GM19324 (cell line): ENCODE data around the gene KLHDC9.
A peak's percentile ranks its signal among the peaks of the same experiment; 100 is the strongest.
"Not testable (repeated sequence)": the region's sequence is repeated elsewhere in the genome, so short reads cannot be mapped to it uniquely, and the experiment has no call there.

Experiments used
- ATAC-seq: cut with Tn5 transposase; IDR thresholded peaks from one replicate; pipeline ENCODE4 v1.9.1; 2021; ENCODE audit warnings: mild to moderate bottlenecking, moderate library complexity; ENCODE audit not compliant: unreplicated experiment, low FRiP score

Gene KLHDC9

GRCh38 chr1:161098210-161099068, at the start of gene KLHDC9:
TSS of gene KLHDC9 (plus strand) at chr1:161098361. CDS start at chr1:161098536, 175 bp downstream.
- ATAC-seq, result peak; percentile 72

GRCh38 chr1:161048949-161049722, 49.0 kb upstream of the KLHDC9 start:
- no peak for ATAC-seq

- ATAC-seq, result no peak
Observed at GRCh38 chr1:161051219-161051618, 46.9 kb upstream of the KLHDC9 start.

GRCh38 chr1:161052899-161053298, 45.3 kb upstream of the KLHDC9 start:
- no peak for ATAC-seq

GRCh38 chr1:161054232-161054631, 43.9 kb upstream of the KLHDC9 start:
- no peak for ATAC-seq

- ATAC-seq, result no peak
Observed at GRCh38 chr1:161054805-161055204, 43.4 kb upstream of the KLHDC9 start.

GRCh38 chr1:161059293-161059692, 38.9 kb upstream of the KLHDC9 start:
- ATAC-seq, result no peak

- ATAC-seq, result no peak
Observed at GRCh38 chr1:161061419-161061818, 36.7 kb upstream of the KLHDC9 start.

GRCh38 chr1:161063936-161064335, 34.2 kb upstream of the KLHDC9 start:
- ATAC-seq, result not testable (repeated sequence)

- not testable (repeated sequence) for ATAC-seq
Observed at GRCh38 chr1:161065681-161066080, 32.5 kb upstream of the KLHDC9 start.

- ATAC-seq, result no peak
Observed at GRCh38 chr1:161066694-161067093, 31.5 kb upstream of the KLHDC9 start.

GRCh38 chr1:161068306-161069234, 29.6 kb upstream of the KLHDC9 start:
- ATAC-seq, result peak; percentile 46

GRCh38 chr1:161069241-161069640, 28.9 kb upstream of the KLHDC9 start:
- ATAC-seq, result no peak

- ATAC-seq, result peak; percentile 88
Observed at GRCh38 chr1:161069731-161070270, 28.4 kb upstream of the KLHDC9 start, which contains the start of gene ARHGAP30. TSS of gene ARHGAP30 (minus strand) at chr1:161069891. CDS start at chr1:161069624, 267 bp downstream.

GRCh38 chr1:161070761-161071160, 27.4 kb upstream of the KLHDC9 start:
- ATAC-seq, result no peak

GRCh38 chr1:161071886-161072371, 26.2 kb upstream of the KLHDC9 start:
- ATAC-seq, result no peak

- ATAC-seq, result no peak
Observed at GRCh38 chr1:161072751-161073449, 25.3 kb upstream of the KLHDC9 start.

GRCh38 chr1:161073474-161074121, 24.6 kb upstream of the KLHDC9 start:
- no peak for ATAC-seq
